HG03280 (cell line): ENCODE results near the gene NKPD1.

ENCODE experiments used
- ATAC-seq: cut with Tn5 transposase; IDR thresholded peaks from one replicate; pipeline ENCODE4 v1.9.1; 2021; ENCODE audit warnings: mild to moderate bottlenecking, moderate library complexity; ENCODE audit not compliant: unreplicated experiment

The NKPD1 gene

DNA sequence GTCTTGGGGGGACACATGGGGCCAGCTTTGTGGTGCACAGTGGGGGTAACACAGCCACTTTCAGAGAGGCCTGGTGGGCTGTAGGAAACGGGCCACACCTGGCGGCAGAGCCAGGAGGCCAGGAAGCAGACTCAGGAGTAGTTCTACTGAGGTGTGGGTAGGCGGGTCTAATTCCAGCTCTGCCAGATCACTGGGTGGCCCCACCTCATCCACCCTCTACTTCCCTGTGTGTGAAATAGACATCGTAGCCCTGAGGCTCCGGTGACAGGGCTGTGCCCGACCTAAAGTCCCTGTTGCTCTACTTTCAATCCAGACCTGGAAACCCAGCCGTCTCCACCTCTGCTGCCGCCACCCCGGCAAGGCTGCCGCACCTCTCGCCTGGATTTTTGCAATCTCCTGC lies 4.0 kb downstream of the NKPD1 start:
- no peak for ATAC-seq

DNA sequence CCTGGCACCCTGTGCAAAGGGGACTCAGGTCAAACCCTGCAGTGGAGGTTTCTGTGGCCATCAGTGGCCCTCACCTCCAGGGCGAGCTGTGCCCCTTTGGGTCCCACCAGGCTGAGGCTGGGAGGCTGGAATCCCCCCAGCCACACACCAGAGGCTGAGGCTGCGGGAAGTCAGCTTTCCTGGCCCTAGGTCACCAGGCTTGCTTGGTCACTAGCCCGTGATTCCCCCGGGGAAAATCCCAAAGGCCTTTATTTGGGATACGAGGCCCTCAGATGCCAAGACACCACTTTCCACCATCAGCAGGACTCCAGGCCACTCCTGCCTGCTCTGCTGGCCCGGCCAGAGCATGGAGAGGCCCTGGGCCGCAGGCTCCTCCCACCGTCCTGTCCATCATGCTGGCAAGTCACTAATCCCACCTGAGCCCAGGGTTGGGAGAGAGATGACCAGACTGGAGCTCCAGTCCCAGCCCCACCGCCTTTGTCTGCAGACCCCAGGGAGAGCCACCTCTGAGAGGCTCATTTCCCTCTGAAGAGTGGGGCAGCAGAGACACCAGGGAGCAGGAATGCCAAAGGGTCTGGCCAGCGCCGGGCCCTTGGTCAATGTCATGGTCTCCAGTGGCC lies 4.7 kb downstream of the NKPD1 start:
- ATAC-seq: no peak

DNA sequence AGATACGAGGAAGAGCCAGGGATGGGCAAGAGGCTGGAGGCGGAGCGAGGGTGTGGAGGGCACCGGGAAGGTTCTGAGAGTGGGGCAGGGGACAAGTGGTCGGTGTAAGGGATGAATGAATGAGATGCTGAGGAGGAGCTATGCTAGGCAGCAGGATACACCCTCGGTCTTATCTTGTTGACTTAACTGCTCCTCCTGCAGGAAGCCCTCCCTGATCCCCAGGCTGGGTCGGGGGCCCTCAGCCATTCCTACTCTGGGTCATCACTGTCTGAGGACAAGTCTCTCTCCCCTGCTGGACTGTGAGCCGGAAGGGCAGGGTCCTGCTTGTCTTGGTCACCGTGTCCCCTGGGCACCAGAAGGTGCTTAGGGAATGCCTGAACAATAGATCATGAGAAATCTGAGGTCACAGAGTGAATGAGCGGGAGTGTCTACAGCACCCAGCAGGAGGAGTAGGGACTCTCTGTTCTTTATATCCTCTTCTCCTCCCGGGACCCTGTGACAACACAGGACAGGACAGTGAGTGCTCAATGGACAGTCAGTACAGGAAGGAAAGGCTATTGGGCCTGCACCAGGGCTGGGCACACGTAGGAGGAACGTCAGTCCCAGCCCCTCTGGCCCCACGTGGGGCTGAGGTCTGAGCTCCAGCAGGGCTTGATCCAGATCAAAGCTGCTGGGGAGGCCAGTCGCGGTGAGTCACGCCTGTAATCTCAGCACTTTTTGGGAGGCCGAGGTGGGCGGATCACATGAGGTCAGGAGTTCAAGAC lies 6.5 kb downstream of the NKPD1 start:
- ATAC-seq: no peak

DNA sequence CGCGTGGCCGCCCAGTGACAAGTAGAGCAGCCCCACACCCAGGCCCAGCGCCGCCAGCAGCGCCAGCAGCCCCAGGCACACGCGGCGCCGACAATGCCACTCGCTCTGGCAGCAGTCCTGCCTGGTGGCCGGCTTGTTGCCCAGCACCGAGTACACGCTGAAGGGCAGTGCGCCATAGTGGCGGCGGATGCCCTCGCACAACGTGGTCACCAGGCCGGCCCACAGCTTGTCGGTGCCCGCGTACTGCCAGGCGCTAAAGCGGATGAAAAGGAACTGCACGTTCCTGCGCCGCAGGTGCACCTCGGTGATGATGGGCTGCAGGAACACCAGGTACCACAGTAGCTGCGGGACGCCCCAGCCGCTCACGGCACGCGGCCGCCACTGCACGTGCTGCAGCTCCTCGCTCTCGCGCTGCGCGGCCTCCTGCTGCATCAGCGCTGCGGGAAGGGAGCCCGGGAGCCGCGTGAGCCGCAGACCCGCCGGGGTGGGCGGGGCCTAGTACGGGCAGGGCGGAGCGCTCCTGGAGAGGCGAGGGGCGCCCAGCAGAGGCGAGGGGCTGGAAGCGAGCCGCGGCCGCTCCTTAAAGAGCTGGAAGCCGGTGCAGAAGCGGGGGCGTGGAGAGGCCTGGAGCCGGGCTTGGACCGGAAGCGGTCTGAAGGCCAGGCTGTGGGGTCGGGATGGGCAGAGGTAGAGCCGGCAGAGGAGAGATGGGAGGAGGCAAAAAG lies 7.3 kb downstream of the NKPD1 start:
- ATAC-seq: no peak

DNA sequence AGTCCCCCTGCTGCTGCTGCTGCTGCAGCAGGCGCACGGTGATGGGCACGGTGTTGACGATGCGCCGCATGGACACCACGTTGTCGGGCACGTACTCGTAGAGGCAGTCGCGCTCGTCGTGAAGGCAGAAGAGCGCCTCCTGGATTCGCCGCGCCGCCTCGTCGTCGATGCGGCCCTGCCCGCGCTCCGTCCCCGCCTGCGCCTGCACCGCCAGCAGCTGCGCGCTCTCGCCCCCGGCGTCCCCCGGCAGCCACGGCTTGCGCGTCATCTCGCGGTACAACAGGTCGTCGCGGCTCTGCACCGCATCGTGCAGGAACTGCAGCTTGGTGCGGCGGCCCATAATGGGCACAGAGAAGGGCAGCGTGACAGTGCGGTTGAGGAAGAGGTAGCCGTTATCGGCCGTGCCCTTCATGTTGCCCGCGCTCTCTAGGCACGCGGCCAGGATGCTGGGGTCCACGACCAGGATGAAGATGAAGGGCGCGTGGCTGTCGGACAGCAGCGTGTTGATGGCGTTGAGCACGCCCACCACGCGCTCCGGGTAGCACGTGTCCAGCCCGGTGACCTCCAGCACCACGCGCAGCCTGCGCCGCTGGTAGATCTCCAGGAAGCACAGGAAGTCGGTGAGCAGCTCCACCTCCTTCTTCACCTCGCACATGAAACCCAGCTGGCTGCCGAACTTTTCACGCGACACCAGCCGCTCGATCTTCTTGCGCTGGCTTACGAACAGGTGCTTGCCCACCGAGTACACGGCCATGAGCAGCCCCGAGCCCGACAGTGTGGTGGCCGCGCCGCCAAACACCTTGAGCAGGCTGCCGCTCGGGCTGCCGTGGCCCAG lies 8.1 kb downstream of the NKPD1 start:
- ATAC-seq: no peak

DNA sequence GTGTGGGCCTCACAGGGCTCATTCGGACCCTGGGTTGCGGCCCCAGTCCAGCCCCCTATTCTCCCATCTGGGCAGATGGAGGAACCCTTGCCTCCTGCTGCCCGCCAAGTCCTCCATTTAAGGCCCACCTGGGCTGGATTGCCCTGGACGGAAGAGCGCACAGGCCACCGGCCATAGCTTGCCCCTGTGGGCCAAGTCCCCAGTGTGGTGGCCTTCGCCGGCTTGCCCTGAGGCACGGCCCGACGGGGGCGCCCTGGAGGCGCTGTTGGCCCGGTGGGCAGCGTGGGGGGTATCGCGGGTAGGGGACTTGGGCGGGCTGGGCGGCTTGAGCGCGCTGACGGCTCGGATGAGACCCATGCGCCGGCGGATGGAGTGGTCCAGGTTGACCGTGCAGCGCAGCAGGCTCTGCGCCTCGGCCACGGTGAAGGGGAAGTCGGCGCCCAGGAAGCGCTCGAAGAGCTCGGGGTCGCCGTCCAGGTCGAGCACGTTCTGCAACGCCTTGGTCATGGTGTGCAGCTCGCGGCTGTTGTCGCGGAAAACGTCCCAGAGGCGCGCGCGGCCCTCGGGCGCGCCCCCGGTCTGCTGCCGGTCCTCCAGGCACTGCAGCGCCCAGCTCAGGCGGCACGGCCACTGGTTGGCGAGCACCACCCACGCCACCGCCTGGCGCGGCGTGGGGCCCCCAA lies 8.8 kb downstream of the NKPD1 start:
- no peak for ATAC-seq

DNA sequence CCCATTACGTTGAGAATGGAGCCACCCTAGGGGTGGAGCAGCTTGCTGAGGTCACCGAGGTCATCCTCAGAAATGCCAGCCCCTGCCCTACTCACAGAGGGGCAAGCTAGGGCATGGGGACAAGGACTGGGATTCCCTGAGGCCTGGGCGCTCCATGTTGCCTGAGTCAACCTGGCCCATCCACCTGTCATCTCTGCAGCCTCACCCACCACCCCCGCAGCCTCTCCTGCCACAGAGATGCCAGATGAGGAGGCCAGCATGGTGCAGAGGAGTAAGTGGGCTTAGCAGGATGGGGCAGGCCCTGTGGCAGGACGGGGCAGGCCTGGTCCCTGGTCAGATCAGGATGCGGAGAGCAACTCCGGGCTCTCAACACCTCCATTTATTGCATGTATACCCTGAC lies 9.5 kb downstream of the NKPD1 start:
- ATAC-seq: no peak

DNA sequence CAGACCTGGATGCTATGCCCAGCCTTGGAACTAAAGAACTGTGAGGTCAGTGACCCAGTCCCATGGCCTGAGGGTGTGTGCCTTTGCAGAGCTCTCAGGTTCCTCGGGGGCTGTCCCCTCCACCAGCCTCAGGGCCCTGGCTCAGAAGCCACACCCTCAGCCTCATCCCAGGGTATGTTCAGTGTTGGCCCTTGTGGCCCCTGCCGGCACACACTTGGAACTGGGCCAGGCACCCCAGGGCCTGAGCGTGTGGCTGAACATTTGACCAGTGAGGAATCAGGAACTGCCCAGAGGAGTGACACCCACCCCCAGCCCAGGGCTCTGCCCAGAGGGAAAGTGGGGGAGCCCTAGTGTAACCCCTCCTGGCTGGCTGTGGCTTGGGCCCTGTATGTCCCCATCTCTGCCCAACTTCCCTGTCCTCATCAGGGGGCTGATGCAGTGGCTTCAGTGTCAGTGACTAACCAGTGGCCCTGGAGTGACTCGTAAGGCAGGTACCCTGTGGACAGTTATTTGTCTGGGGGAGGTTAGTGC lies 10.0 kb downstream of the NKPD1 start:
- no peak for ATAC-seq

DNA sequence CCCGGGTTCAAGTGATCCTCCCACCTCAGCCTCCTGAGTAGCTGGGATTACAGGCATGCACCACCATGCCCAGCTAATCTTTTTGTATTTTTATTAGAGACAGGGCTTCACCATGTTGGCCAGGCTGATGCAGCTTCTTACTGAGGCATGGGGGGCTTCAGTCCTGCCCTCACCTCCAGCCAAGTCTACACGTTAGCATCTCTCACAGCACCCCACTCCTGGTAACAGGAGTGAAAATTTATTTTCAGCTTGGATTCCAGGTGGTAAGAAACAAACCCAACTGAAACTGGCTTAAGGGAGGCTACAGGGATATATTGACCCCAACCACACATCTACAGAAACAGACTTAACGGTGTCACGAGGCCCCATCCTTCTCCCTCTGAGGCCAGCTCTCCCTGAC lies 10.6 kb downstream of the NKPD1 start:
- no peak for ATAC-seq

DNA sequence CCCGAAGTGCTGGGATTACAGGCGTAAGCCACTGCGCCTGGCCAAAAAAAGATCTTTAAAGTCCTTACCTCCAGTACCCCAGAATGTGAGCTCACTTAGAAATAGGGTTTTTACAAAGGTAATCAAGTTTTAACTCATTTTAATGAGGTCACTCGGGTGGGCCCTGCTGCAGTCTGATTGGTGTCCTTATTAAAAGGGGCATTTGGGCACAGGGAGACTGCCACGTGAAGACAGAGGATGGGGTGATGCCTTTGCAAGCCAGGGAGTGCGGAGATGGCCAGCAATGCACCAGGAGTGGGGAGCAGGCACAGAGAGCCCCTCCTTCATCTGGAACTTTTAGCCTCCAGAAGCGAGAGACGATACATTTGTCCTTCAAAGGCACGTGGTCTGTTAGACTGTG lies 11.7 kb downstream of the NKPD1 start:
- no peak for ATAC-seq

DNA sequence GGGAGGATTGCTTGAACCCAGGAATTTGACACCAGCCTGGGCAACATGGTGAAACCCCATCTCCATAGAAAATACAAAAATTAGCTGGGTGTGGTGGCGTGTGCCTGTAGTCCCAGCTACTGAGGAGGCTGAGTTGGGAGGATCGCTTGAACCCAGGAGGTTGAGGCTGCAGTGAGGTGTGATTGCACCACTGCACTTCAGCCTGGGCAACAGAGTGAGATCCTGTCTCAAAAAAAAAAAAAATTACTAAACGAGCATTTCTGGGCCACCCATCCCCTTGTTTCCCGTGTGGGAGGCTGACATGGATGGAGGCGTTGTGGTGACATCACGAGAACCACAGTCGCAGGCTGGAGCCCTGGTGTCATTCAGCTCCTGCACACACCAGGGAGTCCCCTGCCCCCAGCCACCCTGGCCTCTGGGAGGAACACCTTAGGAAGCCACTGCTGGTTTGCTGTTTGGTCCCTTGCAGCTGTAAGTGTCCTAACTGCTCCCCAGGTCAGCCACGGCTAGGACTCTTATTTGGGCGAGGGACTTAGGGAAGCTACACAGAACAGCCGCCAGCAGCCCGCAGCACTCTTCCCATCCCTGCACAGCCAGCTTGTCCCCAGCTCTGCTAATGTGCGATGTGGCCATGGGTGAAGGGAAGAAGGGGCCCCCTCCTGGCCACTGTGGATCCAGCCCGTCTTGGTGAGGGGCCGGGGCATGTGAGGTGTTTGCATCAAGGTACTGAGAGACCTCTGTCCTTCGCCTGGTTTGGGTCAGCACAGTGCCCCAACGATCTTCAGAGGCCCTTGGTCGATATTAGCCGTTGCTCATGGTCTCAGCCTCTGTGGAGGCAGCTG lies 12.7 kb downstream of the NKPD1 start:
- ATAC-seq: no peak

DNA sequence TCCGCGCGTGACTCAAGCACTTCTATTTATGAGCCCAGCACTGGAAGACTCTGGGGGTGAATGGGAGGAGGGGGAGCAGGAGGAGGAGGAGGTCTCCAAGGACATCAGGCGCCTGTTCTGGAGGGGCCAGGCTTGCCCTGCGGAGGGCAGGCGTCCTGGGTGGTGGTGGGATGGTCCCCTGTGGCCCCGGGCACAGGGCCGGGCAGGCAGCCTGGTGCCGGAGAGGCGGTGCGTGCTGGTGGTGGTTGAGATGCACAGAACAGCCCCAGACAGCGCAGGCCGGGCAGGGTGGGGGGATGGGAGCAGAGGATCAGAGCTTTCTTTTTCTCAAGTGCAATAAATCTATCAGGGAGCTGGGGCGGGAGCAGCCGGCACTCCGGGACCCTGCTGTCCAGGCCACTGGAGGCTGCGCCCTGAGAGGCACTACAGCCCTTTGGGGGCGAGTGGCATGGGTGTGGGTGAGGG lies 14.0 kb downstream of the NKPD1 start:
- ATAC-seq: no peak

DNA sequence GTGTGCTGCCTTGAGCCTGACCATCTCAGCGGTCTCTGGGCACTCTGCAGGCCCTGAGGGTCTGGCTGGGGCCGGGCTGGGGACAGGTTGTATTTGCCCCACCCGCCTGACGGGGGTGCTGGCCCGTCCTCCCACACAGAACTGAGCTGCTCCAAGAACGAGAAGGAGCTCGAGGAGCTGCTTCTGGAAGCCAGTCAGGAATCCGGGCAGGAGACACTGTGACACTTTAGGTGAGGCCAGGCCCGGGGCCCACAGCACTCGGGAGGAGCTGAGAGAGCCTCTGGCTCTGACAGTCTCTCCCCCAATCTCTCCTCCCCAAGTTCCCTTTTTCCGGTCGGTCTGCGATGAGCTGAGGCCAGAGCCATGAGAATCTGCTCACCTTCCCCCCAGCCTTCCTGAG lies 14.5 kb downstream of the NKPD1 start:
- no peak for ATAC-seq

DNA sequence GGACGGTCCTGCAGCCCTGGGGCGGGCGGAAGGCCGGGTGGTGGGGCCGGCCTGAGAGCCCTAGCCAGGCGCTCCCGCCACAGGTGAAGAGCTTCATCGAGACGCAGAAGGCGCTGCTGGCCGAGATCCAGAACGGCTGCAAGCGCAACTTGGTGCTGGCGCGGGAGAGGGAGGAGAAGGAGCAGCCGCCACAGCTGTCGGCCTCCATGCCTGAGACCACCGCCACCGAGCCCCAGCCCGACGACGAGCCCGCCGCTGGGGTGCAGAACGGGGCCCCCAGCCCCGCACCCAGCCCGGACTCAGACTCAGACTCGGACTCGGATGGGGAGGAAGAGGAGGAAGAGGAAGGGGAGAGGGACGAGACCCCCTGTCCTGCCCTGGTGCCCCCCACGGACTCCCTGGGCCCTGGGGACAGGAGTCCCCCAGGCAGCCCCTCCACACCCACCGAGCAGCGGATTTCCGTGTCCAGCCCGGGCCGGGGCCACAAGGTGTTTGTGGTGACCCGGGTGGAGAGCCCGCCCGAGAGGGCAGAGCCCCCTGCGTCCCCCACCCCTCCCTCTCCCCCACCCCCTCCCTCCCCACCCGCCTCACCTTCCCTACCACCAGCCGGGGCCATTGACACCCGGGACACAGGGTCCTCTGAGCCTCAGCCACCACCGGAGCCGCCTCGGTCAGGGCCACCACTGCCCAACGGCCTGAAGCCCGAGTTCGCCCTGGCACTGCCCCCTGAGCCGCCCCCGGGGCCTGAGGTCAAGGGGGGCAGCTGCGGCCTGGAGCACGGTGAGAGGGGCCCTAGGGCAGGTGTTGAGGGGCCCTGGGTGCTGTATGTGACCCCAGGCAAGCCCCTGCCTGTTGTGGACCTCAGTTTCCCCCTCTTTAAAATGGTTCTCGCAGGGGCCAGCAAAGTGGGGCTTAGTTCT lies 15.3 kb downstream of the NKPD1 start:
- no peak for ATAC-seq

DNA sequence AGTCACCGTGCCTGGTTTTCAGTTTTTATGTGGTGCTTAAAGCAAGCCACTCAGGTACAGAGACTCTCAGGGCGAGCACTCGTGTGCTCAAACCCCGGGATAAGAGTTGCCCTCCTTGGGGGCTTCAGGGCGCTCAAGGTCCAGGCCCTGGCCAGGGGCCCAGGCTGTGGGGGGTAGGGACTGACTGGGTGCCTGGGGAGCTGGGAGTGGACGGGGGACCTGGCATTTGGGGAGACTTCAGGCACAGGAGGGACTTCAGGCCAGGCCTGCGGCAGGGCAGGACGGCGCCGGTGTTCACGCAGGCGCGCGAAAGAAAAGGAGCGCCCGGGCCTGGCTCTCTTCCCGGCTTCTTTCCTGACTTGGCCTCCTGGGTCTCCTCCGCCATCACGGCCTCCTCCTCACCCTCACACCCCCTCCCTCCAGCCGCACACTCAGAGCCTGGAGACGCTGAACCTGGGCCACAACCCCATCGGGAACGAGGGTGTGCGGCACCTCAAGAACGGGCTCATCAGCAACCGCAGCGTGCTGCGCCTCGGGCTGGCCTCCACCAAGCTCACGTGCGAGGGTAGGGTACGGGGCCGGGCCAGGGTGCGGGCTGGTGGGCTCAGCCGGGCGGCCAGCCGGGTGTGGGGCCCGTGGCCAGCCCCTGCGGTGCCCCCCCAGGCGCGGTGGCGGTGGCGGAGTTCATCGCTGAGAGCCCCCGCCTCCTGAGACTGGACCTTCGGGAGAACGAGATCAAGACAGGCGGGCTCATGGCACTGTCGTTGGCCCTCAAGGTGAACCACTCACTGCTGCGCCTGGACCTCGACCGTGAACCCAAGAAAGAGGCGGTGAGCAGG lies 16.1 kb downstream of the NKPD1 start:
- no peak for ATAC-seq

DNA sequence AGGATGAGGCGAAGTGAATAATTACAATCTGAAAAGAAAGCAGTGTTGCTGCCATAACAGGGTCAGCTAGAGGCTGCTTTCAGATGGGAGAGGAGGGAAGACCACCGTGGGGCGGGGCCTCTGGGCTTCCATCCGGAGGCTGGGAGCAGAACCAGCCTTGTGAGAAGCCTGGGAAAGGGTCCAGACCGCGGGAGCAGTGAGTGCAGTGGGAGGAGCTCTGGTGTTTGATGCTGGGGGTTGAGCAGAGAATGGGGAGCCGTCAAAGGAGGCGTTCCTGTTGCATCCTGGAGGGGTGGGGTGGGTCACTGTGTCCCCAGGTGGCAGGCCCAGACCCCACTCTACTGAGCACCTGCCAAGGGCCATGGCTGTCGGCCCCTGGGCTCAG lies 18.1 kb downstream of the NKPD1 start:
- ATAC-seq: no peak

DNA sequence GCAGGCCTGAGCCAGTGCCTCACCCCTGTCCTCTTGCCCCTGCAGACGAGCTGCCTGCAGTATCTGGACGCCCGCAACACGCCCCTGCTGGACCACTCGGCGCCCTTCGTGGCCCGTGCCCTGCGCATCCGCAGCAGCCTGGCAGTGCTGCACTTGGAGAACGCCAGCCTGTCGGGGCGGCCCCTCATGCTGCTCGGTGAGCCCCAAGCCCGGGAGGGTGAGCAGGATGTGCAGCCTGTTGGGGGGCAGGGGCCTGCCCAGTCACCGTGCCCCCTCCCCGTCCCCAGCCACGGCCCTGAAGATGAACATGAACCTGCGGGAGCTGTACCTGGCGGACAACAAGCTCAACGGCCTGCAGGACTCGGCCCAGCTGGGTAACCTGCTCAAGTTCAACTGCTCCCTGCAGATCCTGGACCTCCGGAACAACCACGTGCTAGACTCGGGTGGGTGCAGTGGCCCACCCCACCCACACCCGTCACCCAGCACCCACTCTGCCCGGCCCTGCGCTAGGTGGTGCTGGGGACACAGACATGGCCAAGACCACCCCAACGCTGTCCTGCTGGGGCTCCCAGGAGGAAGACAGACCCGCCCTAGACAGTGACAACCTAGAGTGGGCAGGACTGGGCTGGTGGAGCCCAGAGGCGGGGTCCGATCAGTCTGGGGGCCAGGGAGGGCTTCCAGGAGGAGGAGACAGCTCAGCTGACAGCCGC lies 18.6 kb downstream of the NKPD1 start:
- ATAC-seq: no peak
